Measurements from ENCODE around the gene RB1.
"Not testable (repeated sequence)": the region's sequence is repeated elsewhere in the genome, so short reads cannot be mapped to it uniquely, and the experiment has no call there.

Gene RB1

DNA sequence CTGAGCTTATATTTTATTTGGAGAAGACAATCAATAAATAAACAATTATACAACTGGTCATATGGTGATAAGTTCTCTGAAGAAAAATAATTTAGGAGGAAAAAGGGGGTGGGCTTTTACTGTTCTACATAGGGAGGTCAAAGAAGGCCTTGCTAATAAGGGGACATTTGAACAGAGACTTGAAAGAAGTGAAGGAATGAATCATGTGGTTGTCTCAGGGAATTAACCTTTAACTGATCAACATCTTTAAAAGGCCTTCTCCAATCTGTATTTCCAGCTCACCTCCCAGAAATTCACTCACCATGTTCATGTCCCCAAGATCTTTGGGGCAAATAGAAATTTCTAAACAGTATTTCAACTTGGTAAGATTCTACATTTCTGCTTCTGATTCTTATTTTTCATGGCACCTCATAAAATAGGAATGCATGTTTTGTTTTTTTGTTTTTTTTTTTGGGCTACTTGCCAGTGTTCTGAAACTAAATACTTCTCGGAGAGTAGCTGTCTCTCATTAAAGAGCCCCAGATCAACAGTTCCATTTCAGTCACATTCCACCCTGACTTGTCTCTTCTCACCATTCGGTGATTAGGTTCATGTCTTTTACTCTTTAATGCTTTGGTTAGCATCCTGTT lies 128.6 kb downstream of the RB1 start:
- no peak for TF ChIP-seq JUND (IDR thresholded peaks at IDR 0.05; ENCODE audit: low read depth)
- in situ Hi-C loops (cut with HindIII; ENCODE audit: low pct_unique_long_range_greater_than_20kb, low sequenced_read_pairs): no loop called here
- no peak for DNase-seq (ENCODE audit: low read depth in 1 of 2, low spot score in 1 of 2)

DNA sequence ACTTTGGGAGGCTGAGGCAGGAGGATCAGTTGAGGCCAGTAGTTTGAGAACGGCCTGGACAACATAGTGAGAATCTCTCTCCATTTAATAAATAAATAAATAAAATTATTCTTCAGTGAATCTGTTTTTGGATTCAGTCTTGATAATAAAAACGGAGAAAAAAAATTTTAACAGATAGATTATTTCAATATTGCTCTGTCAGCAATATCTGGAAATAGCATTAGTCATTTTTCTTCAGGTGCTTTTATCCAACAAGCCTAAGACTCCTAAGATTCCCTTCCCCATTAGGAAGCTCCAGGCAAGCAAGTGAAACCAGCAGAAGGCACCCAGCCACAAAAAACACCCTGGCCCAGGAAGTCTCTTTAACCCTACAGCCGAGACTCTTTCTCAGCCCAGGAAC lies 130.6 kb downstream of the RB1 start:
- DNase-seq (ENCODE audit: low read depth in 1 of 2, low spot score in 1 of 2): no peak
- no peak for TF ChIP-seq JUND (IDR thresholded peaks at IDR 0.05; ENCODE audit: low read depth)
- in situ Hi-C loops (cut with HindIII; ENCODE audit: low pct_unique_long_range_greater_than_20kb, low sequenced_read_pairs): no loop called here

DNA sequence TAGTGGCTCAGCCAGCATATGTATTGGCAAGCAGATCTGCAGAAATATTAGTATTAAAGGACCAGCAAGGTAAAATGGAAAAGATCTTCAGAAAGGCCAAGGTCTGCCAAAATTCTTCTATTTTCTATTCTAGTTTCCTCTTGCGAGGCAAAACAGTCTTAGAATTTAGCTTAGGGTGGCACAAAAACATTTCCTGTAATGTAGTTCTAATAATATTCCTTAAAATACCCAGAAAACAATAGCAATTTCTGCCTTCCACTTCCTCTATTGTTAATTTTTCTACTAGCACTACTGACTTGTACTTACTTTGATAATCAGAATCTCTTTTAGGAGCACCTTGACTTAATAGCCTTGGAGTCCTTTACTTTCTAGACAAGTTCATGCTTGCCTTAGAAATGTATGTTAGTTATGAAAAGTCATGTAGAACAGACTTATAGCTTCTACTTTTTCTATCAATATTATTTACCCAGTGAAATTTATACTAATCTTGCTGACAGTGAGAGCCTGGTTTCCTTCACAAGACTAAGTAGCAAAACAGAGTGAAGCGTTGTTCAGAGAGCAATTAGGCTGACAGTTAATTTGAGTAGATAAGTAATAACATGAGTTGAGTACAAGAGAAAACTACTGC lies 133.2 kb downstream of the RB1 start:
- in situ Hi-C loops (cut with HindIII; ENCODE audit: low pct_unique_long_range_greater_than_20kb, low sequenced_read_pairs): no loop called here
- DNase-seq (ENCODE audit: low read depth in 1 of 2, low spot score in 1 of 2): no peak
- no peak for TF ChIP-seq JUND (IDR thresholded peaks at IDR 0.05; ENCODE audit: low read depth)

DNA sequence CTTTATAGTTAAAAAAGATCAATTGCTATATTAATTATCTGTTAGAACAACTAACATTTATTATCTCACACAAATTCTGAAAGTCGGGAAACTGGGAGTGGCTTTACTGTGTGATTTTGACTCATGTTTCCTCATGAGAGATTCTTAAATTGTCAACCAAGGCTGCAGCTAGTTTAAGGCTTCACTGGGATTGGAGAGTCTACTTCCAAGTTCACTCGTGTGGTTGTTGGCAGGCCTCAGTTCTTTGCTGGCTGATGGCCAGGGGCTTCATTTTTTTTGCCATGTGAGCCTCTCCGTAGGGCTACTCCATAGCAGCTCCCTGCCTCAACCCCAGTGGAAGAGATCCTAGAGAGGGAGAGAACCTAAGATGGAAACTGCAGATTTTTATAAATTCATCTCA lies 133.8 kb downstream of the RB1 start:
- in situ Hi-C loops (cut with HindIII; ENCODE audit: low pct_unique_long_range_greater_than_20kb, low sequenced_read_pairs): no loop called here
- TF ChIP-seq JUND (IDR thresholded peaks at IDR 0.05; ENCODE audit: low read depth): no peak
- no peak for DNase-seq (ENCODE audit: low read depth in 1 of 2, low spot score in 1 of 2)

DNA sequence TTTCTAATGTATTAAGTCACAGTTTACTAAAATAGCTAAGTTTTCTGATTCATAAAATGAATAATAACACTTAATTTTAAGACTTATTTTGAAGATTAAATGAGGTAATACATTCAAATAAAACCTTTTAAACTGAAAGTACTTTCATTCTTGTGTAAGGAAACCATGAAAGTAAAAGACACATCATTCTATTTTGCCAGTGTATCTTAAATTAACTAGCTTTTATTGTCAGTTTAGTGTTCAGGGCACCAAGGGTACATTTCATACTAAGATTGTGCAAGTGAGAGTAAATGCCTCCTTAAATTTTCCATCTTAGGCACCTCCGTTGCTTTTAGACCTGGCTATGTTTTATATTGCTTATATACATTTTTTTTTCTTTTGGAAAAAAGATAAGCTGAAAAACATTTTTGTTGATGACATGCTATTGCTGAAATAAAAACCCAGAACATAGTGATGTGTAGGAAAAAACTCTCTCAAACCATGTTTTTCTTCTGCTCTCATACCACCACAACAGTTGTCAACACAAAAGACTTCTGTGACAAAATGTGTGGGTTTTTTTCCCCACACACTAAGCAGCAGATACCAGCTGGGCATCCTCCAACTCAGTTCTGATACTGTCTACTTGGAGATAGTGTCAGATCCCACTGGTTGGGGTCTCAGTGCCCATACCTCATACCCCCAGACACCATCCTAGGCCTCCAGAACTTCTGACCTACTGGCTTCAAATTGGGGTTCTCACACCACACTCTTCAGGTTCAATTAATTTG lies 140.1 kb downstream of the RB1 start:
- in situ Hi-C loops (cut with HindIII; ENCODE audit: low pct_unique_long_range_greater_than_20kb, low sequenced_read_pairs): no loop called here
- no peak for DNase-seq (ENCODE audit: low read depth in 1 of 2, low spot score in 1 of 2)
- no peak for TF ChIP-seq JUND (IDR thresholded peaks at IDR 0.05; ENCODE audit: low read depth)

DNA sequence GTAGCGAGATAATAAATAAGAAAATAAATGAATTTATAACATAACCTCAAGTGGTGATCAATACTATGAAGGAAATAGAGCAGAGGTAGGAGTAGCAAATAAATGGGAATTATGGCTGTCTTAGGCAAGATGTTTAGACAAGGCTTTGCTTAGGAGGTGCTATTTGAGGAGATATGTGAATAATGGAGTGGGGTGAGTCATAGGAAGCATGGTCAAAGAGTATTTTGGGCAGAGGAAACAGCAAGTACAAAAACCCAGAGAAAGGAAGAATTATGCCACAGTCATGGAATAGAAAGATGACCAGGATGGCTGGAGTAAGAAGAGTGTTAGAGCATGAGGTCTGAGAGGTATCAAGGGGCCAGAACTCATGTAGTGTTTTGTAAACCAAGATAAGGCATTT lies 142.9 kb downstream of the RB1 start:
- DNase-seq (ENCODE audit: low read depth in 1 of 2, low spot score in 1 of 2): no peak
- no peak for TF ChIP-seq JUND (IDR thresholded peaks at IDR 0.05; ENCODE audit: low read depth)
- in situ Hi-C loops (cut with HindIII; ENCODE audit: low pct_unique_long_range_greater_than_20kb, low sequenced_read_pairs): no loop called here

DNA sequence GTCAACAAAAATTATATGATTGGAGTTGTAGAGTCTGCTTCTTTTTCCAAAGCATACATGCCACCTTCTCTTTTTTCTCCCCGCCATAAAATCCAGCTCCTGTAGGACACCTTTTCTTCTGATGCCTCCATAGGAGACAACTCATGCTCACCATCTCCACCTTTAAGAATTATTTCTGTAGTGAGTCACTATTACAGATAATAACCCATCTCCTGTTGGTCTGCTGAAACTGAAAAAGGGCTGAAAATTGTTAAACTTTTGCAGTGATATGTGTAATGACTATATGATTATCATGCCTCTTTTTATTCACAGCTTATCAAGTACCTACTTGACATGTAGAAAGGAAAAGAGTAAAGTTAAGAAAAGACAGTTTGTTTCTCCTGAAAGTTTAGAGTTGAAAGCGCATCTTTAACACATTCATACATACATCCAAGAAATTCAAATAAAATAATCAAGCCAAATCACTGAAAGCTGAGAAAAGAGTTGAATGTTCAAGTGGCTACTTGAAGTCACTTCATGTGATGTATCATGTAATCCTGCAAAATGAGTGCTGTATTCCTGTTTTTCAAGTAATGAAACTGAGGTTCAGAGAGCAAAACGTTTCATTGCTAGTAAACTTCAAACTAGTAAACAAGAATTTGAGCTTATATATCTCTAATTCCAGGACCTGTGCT lies 144.9 kb downstream of the RB1 start:
- in situ Hi-C loops (cut with HindIII; ENCODE audit: low pct_unique_long_range_greater_than_20kb, low sequenced_read_pairs): no loop called here
- DNase-seq (ENCODE audit: low read depth in 1 of 2, low spot score in 1 of 2): no peak
- no peak for TF ChIP-seq JUND (IDR thresholded peaks at IDR 0.05; ENCODE audit: low read depth)

DNA sequence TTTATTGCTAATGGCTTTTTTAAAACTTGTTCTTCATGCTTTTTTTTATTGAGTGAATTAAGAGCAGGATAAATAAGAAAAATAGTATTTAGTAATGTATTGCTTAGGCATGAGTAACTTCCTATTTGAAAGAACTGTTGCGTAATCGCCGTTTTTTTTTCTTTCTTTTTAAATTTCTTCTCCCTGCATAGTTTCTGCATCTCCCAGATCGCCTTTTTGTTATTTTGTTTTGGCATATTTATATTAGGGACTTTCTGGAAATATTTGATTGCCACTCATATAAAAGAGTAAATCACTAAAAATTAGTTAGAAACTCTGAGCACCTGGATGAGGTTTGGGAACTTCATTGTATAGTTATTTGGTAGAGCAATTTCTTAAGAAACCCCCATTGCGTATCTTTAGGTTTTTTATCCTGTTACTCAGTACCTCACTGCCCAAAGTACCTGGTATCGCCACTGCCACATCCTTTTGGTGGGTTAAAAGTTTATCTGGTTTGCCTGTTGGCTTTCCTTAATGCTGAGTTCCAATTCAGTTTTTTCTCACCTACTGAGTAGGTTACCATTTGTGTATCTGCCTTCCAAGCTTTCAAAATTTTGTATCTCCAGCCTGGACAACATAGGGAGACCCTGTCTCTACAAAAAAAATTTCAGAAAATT lies 145.5 kb downstream of the RB1 start:
- no peak for DNase-seq (ENCODE audit: low read depth in 1 of 2, low spot score in 1 of 2)
- in situ Hi-C loops (cut with HindIII; ENCODE audit: low pct_unique_long_range_greater_than_20kb, low sequenced_read_pairs): no loop called here
- TF ChIP-seq JUND (IDR thresholded peaks at IDR 0.05; ENCODE audit: low read depth): no peak

DNA sequence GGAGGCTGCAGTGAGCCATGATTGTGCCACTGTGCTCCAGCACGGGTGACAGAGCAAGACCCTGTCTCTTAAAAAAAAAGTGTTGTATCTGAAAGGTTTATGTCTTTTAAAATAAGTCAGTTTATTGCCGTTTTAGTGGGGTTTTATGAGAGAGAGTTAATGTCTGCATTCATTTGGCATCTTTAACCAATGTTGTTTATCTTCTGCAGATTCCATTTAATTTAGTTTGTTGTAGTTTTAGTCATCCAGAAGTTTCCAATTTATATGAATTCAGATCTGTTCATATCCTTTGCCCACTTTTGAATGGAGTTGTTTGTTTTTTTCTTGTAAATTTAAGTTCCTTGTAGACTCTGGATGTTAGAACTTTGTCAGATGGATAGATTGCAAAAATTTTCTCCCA lies 146.1 kb downstream of the RB1 start:
- in situ Hi-C loops (cut with HindIII; ENCODE audit: low pct_unique_long_range_greater_than_20kb, low sequenced_read_pairs): no loop called here
- no peak for DNase-seq (ENCODE audit: low read depth in 1 of 2, low spot score in 1 of 2)
- no peak for TF ChIP-seq JUND (IDR thresholded peaks at IDR 0.05; ENCODE audit: low read depth)

DNA sequence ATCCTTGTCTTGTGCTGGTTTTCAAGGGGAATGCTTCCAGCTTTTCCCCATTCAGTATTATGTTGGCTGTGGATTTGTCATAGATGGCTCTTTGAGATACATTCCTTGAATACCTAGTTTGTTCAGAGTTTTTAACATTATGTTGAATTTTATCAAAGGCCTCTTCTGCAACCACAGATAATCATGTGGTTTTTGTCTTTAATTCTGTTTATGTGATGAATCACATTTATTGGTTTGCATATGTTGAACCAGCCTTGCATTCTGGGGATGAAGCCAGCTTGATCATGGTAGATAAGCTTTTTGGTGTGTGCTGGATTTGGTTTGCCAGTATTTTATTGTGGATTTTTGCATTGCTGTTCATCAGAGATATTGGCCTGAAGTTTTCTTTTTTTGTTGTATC lies 147.6 kb downstream of the RB1 start:
- in situ Hi-C loops (cut with HindIII; ENCODE audit: low pct_unique_long_range_greater_than_20kb, low sequenced_read_pairs): not testable (repeated sequence)
- DNase-seq (ENCODE audit: low read depth in 1 of 2, low spot score in 1 of 2): peak in 1 of 2 experiments; percentile 2

DNA sequence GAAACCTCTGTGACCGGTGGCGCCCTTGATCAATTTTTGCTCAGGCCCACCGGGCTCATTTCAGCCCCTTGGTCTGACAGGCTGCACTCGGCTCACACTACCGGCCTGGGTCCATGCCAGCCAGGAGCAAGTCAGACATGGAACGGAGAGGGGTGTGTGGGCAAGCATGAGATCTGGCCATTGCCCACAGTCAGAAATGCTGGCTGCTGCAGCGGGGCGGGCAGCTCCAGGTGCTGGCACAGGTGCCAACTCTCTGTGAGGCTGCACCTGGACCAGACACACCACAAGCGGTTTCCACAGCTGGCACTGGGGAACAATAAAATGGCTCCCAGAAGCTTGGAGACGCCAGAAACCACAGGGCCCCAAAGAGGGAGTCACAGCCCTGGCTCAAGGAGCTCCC lies 153.0 kb downstream of the RB1 start:
- no peak for DNase-seq (ENCODE audit: low read depth in 1 of 2, low spot score in 1 of 2)
- in situ Hi-C loops (cut with HindIII; ENCODE audit: low pct_unique_long_range_greater_than_20kb, low sequenced_read_pairs): no loop called here
- TF ChIP-seq JUND (IDR thresholded peaks at IDR 0.05; ENCODE audit: low read depth): no peak

DNA sequence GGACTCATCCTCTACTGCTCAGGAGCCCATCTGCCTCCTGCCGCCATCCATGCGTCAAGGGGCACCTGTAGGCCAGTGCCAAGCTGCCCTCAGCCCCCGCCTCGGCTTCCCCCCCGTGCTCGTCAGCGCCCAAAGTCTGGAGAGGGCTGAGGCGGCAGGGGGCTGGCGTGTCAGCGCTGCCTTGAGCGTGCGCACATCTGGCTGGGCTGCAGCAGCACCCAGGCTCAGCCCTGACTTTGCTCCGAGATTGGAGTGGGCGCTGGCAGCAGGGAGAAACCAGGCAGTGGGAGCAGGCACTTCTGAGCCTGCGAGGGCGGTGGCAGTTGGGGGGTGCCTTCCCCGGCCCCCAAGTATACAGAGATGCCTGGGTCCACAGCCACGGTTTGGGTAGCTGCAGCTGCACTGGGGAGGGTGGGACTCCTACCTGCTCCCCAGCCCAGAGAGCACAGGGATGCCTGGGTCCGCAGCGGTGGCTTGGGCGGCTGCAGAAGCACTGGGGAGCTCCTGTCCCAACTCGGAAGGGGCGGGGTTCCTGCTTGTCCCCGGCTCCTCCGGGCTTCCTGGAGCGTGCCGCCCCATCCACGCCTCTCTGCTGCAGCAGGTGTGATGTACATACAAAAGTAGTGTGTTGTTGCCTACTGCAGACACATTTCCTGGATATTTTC lies 154.2 kb downstream of the RB1 start:
- in situ Hi-C loops (cut with HindIII; ENCODE audit: low pct_unique_long_range_greater_than_20kb, low sequenced_read_pairs): no loop called here
- no peak for TF ChIP-seq JUND (IDR thresholded peaks at IDR 0.05; ENCODE audit: low read depth)
- no peak for DNase-seq (ENCODE audit: low read depth in 1 of 2, low spot score in 1 of 2)

Data from T47D (cell line).